SK-N-MC (cell line): ENCODE measurements around the gene BAHCC1.

Source experiments
- DNase-seq: peaks from one replicate; pipeline ENCODE4 v3.0.0-alpha.2; 2011; ENCODE audit warnings: low read depth, low spot score
- H3K27ac ChIP-seq: fragments of 200-600 bp; sonication (generic); 2 replicates; pipeline ENCODE4 v1.5.1; 2016; ENCODE audit warnings: mixed run types
- H3K36me3 ChIP-seq: fragments of 200-600 bp; sonication (generic); 2 replicates; pipeline ENCODE4 v1.6.1; 2017; ENCODE audit warnings: antibody characterized with exemption, low read length, mixed read lengths; ENCODE audit not compliant: insufficient read depth
- H3K4me3 ChIP-seq: fragments of 200-600 bp; sonication (generic); 2 replicates; pipeline ENCODE4 v1.5.1; 2016
- H3K9ac ChIP-seq: fragments of 200-600 bp; sonication (generic); 2 replicates; pipeline ENCODE4 v1.8.0; 2017; ENCODE audit warnings: mixed run types, mixed read lengths; ENCODE audit not compliant: insufficient read length
- H3K9me3 ChIP-seq: fragments of 200-600 bp; sonication (generic); 2 replicates; pipeline ENCODE4 v1.6.1; 2017; ENCODE audit warnings: low read depth, mild to moderate bottlenecking, antibody characterized with exemption, low read length, moderate library complexity, mixed read lengths
- EZH2 ChIP-seq: fragments of 200-600 bp; sonication (generic); IDR thresholded peaks from one replicate; pipeline ENCODE4 v1.6.1; 2017; ENCODE audit warnings: antibody characterized with exemption
- FOXP2 ChIP-seq: optimal IDR thresholded peaks from 2 replicates; pipeline ENCODE3; 2011; ENCODE audit warnings: mild to moderate bottlenecking, moderate library complexity; ENCODE audit not compliant: insufficient read depth; ENCODE audit errors: extremely low read length, control extremely low read depth
- POLR2AphosphoS5 ChIP-seq: IDR thresholded peaks from 2 replicates; pipeline ENCODE4 v1.6.1; 2012; ENCODE audit warnings: mild to moderate bottlenecking, low read depth, low read length, borderline replicate concordance

The BAHCC1 gene

DNA sequence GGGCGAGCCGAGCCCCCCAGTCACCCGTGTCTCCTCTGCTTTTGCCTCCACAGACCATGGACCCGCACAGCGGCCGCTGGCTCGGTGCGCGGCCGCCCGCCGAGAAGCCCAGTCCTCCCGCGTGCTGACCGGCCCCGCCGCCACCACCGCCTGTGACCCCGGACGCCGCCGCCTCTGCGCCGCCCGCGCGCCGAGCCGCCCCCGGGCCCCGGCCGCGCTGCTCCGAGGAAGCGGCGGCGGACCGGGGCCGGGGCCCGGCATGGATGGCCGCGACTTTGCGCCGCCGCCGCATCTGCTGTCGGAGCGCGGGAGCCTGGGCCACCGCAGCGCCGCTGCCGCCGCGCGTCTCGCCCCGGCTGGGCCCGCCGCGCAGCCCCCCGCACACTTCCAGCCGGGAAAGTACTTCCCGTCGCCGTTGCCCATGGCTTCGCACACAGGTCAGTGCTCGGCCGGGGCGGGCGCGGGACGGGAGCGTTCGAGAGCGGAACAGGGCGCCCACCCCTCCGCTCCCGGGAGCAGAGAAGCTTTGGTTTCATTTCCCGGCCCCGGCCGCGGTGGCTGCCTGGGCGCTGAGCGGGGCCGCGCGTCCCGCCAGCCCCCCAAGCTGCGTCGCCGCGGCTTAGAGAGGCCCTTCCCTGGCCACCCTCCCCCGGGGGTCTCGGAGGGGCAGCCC, 4.4 kb downstream of the BAHCC1 start:
- DNase-seq = no peak
- H3K27ac ChIP-seq = peak overlapping the region; percentile 98
- peaks cover 34% of the 10 kb centered on the region for H3K36me3 ChIP-seq
- H3K9me3 ChIP-seq = no peaks in the 10 kb centered on the region
- H3K4me3 ChIP-seq = peak overlapping the region; percentile 98
- no peak for TF ChIP-seq POLR2AphosphoS5
- no peak for TF ChIP-seq FOXP2
- TF ChIP-seq EZH2 = no peak
- H3K9ac ChIP-seq = peak overlapping the region; percentile 99

DNA sequence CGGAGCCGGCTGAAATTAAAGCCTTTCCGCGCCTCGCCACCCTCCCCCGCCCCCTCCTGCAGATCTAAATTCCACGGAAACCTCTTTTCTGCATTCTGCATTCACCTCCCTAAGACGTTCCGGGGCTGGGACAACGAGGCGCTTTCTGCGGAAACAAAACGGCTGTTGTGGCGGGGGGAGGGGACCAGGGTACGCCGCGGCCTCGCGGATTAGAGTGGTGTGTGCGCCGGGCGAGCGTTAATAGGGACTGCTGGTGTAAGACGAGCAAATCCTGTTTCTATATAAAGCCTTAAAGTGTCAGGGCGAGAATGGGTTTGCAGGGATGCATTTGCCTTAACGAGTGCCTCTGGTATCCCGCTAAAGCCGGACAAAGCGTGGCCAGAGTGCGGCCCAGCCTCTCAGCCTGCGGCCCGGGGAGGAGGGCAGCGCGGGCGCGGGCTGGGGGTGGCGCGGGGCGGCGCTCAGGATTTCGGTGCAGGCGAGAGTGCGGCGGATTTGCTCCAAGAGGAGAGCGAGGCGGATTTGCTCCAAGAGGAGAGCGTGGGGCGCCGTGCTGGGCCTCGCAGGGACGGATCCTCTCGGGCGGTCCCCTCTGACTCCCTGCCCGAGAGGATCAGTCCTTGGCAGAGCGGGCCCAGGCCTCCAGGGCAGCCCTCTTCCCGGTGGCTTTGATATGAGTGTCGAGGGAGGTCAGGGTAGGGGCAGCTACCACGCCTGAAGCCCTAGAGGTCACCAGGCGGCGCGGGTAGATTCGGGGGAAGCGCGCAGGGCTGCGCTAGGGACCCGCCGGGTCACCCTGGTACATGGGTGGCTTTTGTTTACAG, 5.1 kb downstream of the BAHCC1 start:
- Histone ChIP-seq H3K9me3 (no peaks in the 10 kb centered on the region), H3K9ac (peak overlapping the region; percentile 99), H3K36me3 (peaks cover 34% of the 10 kb centered on the region), H3K27ac (peak overlapping the region; percentile 98), H3K4me3 (peak overlapping the region; percentile 98)
- no peak for DNase-seq
- TF ChIP-seq EZH2 (no peak), FOXP2 (no peak), POLR2AphosphoS5 (no peak)

- H3K27ac ChIP-seq = peak overlapping the region; percentile 98
- peaks cover 34% of the 10 kb centered on the region for H3K36me3 ChIP-seq
- H3K9me3 ChIP-seq = no peaks in the 10 kb centered on the region
- TF ChIP-seq FOXP2 (no peak), EZH2 (no peak), POLR2AphosphoS5 (no peak; the same call in 1 of the 2 replicates)
- no peak for DNase-seq
- H3K4me3 ChIP-seq = peak overlapping the region; percentile 98
- peak overlapping the region; percentile 99 for H3K9ac ChIP-seq
These were observed 5.9 kb downstream of the BAHCC1 start for GRCh38 chr17:81400996-81401722.

DNA sequence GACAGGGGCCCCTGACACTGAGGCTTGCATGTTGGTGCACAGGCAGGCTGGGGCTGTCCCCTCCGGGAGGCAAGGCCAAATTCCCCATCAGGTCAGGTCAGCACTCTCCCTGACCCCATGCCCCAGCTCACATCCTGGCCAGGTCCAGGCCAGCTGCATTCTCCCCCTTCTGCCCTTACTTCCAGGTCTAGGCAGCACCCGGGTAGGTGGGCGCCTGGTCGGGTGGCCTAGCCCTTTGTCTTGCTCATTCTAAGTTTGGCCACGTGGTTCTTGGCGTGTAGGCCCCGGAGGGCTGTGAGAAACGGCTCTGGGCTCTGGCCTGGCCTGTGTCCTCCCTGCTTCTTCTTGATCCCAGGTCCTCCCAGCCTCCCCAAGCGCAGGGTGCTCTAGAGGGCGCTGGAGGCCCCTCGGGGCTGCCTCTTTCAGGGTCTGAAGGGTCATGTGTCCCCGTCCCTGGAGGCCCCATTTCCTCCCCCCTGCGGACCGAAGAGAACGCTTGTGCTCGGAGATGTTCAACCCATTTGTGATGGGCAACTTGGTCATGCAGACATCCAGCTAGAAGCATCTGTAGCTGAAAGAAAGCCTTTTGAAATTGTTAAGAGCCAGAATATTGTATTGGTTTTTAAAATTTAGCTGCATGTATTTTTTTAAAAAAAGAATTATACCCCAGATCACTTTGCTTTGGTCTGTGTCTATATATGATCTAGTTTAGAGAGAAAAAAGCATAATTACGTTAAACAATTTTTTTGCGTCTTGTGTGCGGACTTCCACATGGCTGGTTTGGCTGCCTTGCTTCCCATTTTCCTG, 6.7 kb downstream of the BAHCC1 start:
- no peaks in the 10 kb centered on the region for H3K9me3 ChIP-seq
- H3K36me3 ChIP-seq = peaks cover 34% of the 10 kb centered on the region
- peak overlapping the region; percentile 98 for H3K27ac ChIP-seq
- no peak for DNase-seq
- peak overlapping the region; percentile 98 for H3K4me3 ChIP-seq
- peak overlapping the region; percentile 99 for H3K9ac ChIP-seq
- TF ChIP-seq FOXP2 (no peak), POLR2AphosphoS5 (peak; percentile 24; the same call in 1 of the 2 replicates)

DNA sequence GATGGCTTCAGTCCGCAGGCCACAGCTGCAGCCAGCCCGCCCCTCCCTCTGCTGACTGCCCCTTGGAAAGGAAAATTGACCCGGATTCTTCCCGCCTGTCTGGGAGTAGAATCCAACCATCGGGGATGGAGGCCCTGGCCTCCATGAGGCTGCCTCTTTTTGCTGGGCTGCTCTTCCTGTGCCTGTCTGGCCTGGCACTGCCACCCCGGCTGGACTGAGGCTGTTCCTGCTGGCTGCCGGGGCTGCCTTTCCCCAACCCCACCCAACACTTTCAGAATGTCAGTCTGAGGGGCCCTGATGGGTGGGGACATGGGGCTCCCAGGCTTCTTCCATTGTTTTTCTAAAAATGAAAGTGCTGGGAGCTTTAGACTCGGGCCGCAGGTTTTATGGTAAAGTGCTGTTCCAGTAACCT, 7.3 kb downstream of the BAHCC1 start:
- DNase-seq = no peak
- TF ChIP-seq POLR2AphosphoS5 (no peak), FOXP2 (no peak), EZH2 (no peak)
- Histone ChIP-seq H3K36me3 (peaks cover 34% of the 10 kb centered on the region), H3K4me3 (peak overlapping the region; percentile 98), H3K9ac (peak overlapping the region; percentile 99), H3K9me3 (no peaks in the 10 kb centered on the region), H3K27ac (peak overlapping the region; percentile 98)

GRCh38 chr17:81402981-81403467, 7.8 kb downstream of the BAHCC1 start:
- no peak for TF ChIP-seq FOXP2
- Histone ChIP-seq H3K4me3 (peak overlapping the region; percentile 98), H3K9me3 (no peaks in the 10 kb centered on the region), H3K9ac (peak overlapping the region; percentile 99), H3K36me3 (peaks cover 34% of the 10 kb centered on the region), H3K27ac (peak overlapping the region; percentile 98)
- DNase-seq = no peak

- Histone ChIP-seq H3K27ac (peak overlapping the region; percentile 98), H3K4me3 (peak overlapping the region; percentile 98)
- no peak for DNase-seq
These were observed 8.6 kb downstream of the BAHCC1 start for GRCh38 chr17:81403671-81404534.

More at GRCh38 chr17:81403671-81404534, 8.6 kb downstream of the BAHCC1 start:
- H3K9ac ChIP-seq = peak overlapping the region; percentile 99
- no peak for TF ChIP-seq FOXP2
- peak; percentile 63; the same call in 1 of the 2 replicates for TF ChIP-seq POLR2AphosphoS5
- TF ChIP-seq EZH2 = no peak
- H3K9me3 ChIP-seq = no peaks in the 10 kb centered on the region
- peaks cover 34% of the 10 kb centered on the region for H3K36me3 ChIP-seq
